OCI-LY3 (cell line): Measurements from ENCODE around the gene CCL26.

Experiments used
- H2AFZ ChIP-seq: fragments of 200-600, 300-600 bp; shearing (Covaris generic); 2 replicates; pipeline ENCODE4 v1.6.0; 2014; ENCODE audit warnings: antibody characterized with exemption, low read depth, low read length
- H3K27ac ChIP-seq: fragments of 200-600, 300-600 bp; sonication (generic); 2 replicates; pipeline ENCODE4 v1.5.1; 2014; ENCODE audit warnings: mild to moderate bottlenecking, low read length, moderate library complexity, mixed read lengths
- H3K27me3 ChIP-seq: fragments of 200-600, 300-600 bp; sonication (generic); 2 replicates; pipeline ENCODE4 v1.6.1; 2014; ENCODE audit warnings: low read depth, low read length, mixed read lengths
- H3K36me3 ChIP-seq: fragments of 200-600, 300-600 bp; sonication (generic); replicated peaks from 2 replicates; pipeline ENCODE3; 2014; ENCODE audit warnings: low read depth, low read length, mixed read lengths
- H3K4me1 ChIP-seq: fragments of 300-600, 200-600 bp; sonication (generic); 2 replicates; pipeline ENCODE4 v1.6.1; 2014; ENCODE audit warnings: low read length, mixed read lengths
- H3K4me2 ChIP-seq: fragments of 200-600, 300-600 bp; sonication (generic); 2 replicates; pipeline ENCODE4 v1.6.1; 2014; ENCODE audit warnings: low read length, mixed read lengths
- H3K4me3 ChIP-seq: fragments of 300-600, 200-600 bp; sonication (generic); 2 replicates; pipeline ENCODE4 v1.5.1; 2014; ENCODE audit warnings: antibody characterized with exemption, mild to moderate bottlenecking, low read length, moderate library complexity
- H3K79me2 ChIP-seq: fragments of 300-600, 200-600 bp; shearing (Covaris generic); 2 replicates; pipeline ENCODE4 v1.6.1; 2014; ENCODE audit warnings: mild to moderate bottlenecking, low read length, mixed read lengths
- H3K9ac ChIP-seq: fragments of 300-600, 200-600 bp; shearing (Covaris generic); 2 replicates; pipeline ENCODE4 v1.6.0; 2014; ENCODE audit warnings: mild to moderate bottlenecking, low read length, moderate library complexity
- H3K9me3 ChIP-seq: fragments of 200-600, 300-600 bp; shearing (Covaris generic); 2 replicates; pipeline ENCODE4 v1.6.1; 2014; ENCODE audit warnings: low read length, mixed read lengths; ENCODE audit not compliant: insufficient read depth
- H4K20me1 ChIP-seq: fragments of 200-600, 300-600 bp; sonication (generic); 2 replicates; pipeline ENCODE4 v1.6.1; 2016; ENCODE audit warnings: low read length, mixed read lengths; ENCODE audit not compliant: insufficient read depth
- CTCF ChIP-seq: fragments of 200-600, 300-600 bp; sonication (generic); IDR thresholded peaks from 2 replicates; pipeline ENCODE4 v1.5.1; 2014; ENCODE audit warnings: antibody characterized with exemption, low read length, low read depth
- EZH2phosphoT487 ChIP-seq: fragments of 200-600 bp; shearing (Covaris generic); IDR thresholded peaks from 2 replicates; pipeline ENCODE4 v1.6.1; 2018; ENCODE audit warnings: antibody characterized with exemption, mixed run types, low read depth

Gene CCL26

GRCh38 chr7:75719626-75720025 lies 52.4 kb downstream of the CCL26 start:
- TF ChIP-seq CTCF (no peak), EZH2phosphoT487 (no peak)
- Histone ChIP-seq H3K4me3 (no peak overlapping the region), H3K27ac (no peak overlapping the region), H4K20me1 (no peaks in the 10 kb centered on the region), H3K79me2 (no peaks in the 10 kb centered on the region), H3K9ac (no peak overlapping the region), H3K36me3 (no peaks in the 10 kb centered on the region), H3K9me3 (no peaks in the 10 kb centered on the region), H2AFZ (no peak overlapping the region), H3K4me1 (peaks cover 8% of the 10 kb centered on the region; the same call in 1 of the 2 replicates), H3K27me3 (no peaks in the 10 kb centered on the region), H3K4me2 (no peak overlapping the region)
